HG03159 (cell line): ENCODE data around the gene MBD2.
"Not testable (repeated sequence)": the region's sequence is repeated elsewhere in the genome, so short reads cannot be mapped to it uniquely, and the experiment has no call there.

Experiments
- ATAC-seq: cut with Tn5 transposase; IDR thresholded peaks from one replicate; pipeline ENCODE4 v1.9.1; 2021; ENCODE audit warnings: mild to moderate bottlenecking, moderate library complexity; ENCODE audit not compliant: unreplicated experiment

MBD2 gene

GRCh38 chr18:54238173-54238936 is 13.9 kb upstream of the MBD2 start:
- no peak for ATAC-seq

GRCh38 chr18:54235871-54236270 is 11.4 kb upstream of the MBD2 start:
- ATAC-seq, result no peak

- ATAC-seq, result no peak
Observed at GRCh38 chr18:54233747-54234146, 9.3 kb upstream of the MBD2 start.

- ATAC-seq, result no peak
Observed at GRCh38 chr18:54233228-54233625, 8.8 kb upstream of the MBD2 start.

GRCh38 chr18:54232485-54233227 is 8.2 kb upstream of the MBD2 start:
- no peak for ATAC-seq

- no peak for ATAC-seq
Observed at GRCh38 chr18:54229421-54230059, 5.1 kb upstream of the MBD2 start.

- no peak for ATAC-seq
Observed at GRCh38 chr18:54228364-54228763, 3.9 kb upstream of the MBD2 start.

GRCh38 chr18:54223568-54224241 is 764 bp downstream of the MBD2 start:
- peak; percentile 23 for ATAC-seq

GRCh38 chr18:54222922-54223567 is 1.4 kb downstream of the MBD2 start:
- ATAC-seq, result peak; percentile 35

- ATAC-seq, result no peak
Observed at GRCh38 chr18:54220406-54220805, 4.1 kb downstream of the MBD2 start.

- ATAC-seq, result not testable (repeated sequence)
Observed at GRCh38 chr18:54218803-54219202, 5.7 kb downstream of the MBD2 start.

- ATAC-seq, result no peak
Observed at GRCh38 chr18:54218299-54218698, 6.2 kb downstream of the MBD2 start.

GRCh38 chr18:54217624-54218023 is 6.8 kb downstream of the MBD2 start:
- peak; percentile 45 for ATAC-seq

GRCh38 chr18:54215069-54215468 is 9.4 kb downstream of the MBD2 start:
- ATAC-seq, result no peak

- peak; percentile 41 for ATAC-seq
Observed at GRCh38 chr18:54210463-54210862, 14.0 kb downstream of the MBD2 start.

GRCh38 chr18:54209471-54210180 is 14.8 kb downstream of the MBD2 start:
- ATAC-seq, result peak; percentile 85

- ATAC-seq, result no peak
Observed at GRCh38 chr18:54206447-54206846, 18.0 kb downstream of the MBD2 start.

- ATAC-seq, result no peak
Observed at GRCh38 chr18:54205959-54206358, 18.5 kb downstream of the MBD2 start.

- ATAC-seq, result not testable (repeated sequence)
Observed at GRCh38 chr18:54205448-54205847, 19.0 kb downstream of the MBD2 start.

- no peak for ATAC-seq
Observed at GRCh38 chr18:54204883-54205282, 19.6 kb downstream of the MBD2 start.
